HL-60 (cell line): Measurements from ENCODE around the gene IL12B.

Experiments used
- CTCF ChIP-seq: IDR thresholded peaks from one replicate; pipeline ENCODE4 v1.5.1; 2011; ENCODE audit warnings: low read length, control low read depth, inconsistent platforms; ENCODE audit not compliant: insufficient read depth
- GABPA ChIP-seq: IDR thresholded peaks from 2 replicates; pipeline ENCODE4 v1.6.1; 2012; ENCODE audit warnings: low read depth
- POLR2AphosphoS5 ChIP-seq: IDR thresholded peaks from 2 replicates; pipeline ENCODE4 v1.6.1; 2012; ENCODE audit warnings: low read depth
- REST ChIP-seq: IDR thresholded peaks from 2 replicates; pipeline ENCODE4 v1.6.1; 2012; ENCODE audit warnings: low read depth; ENCODE audit not compliant: insufficient replicate concordance

DNA sequence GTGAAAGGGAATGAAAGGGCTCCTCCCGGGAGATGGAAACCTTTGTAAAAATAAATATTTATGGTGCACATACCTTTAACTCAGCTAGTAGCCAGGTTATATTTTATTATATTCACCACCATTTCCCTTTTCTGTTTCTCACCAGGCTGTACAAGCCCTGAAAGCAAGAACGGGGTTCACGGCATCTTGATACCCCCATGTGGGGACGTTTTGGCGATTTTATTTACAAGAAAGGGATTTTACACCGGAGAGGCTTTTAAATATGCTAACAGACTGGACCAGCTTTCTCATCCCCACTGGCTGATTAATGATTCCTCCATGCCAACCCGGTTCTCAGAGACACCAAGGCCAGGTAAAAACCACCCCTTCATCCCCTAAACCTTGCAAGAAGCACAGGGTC is 19.2 kb downstream of the IL12B start:
- TF ChIP-seq CTCF, result no peak
- TF ChIP-seq REST, result no peak
- no peak for TF ChIP-seq GABPA
- no peak for TF ChIP-seq POLR2AphosphoS5
